ENCODE data around the gene BCL7B.
A peak's percentile ranks its signal among the peaks of the same experiment; 100 is the strongest.
"Not testable (repeated sequence)": the region's sequence is repeated elsewhere in the genome, so short reads cannot be mapped to it uniquely, and the experiment has no call there.

The BCL7B gene

GRCh38 chr7:73573276-73573675 is 15.8 kb upstream of the BCL7B start:
- DNase-seq (ENCODE audit: low read depth in 2 of 3, low spot score in 1 of 3), result no peak

- no peak for DNase-seq (ENCODE audit: low read depth in 2 of 3, low spot score in 1 of 3)
Observed at GRCh38 chr7:73572767-73573186, 15.3 kb upstream of the BCL7B start.

- DNase-seq (ENCODE audit: low read depth in 2 of 3, low spot score in 1 of 3), result no peak
Observed at GRCh38 chr7:73570977-73571376, 13.5 kb upstream of the BCL7B start.

- DNase-seq (ENCODE audit: low read depth in 2 of 3, low spot score in 1 of 3), result no peak
Observed at GRCh38 chr7:73570521-73570920, 13.0 kb upstream of the BCL7B start.

- DNase-seq (ENCODE audit: low read depth in 2 of 3, low spot score in 1 of 3), result no peak
Observed at GRCh38 chr7:73569042-73569608, 11.6 kb upstream of the BCL7B start.

GRCh38 chr7:73567846-73568685 is 10.6 kb upstream of the BCL7B start:
- DNase-seq (ENCODE audit: low read depth in 2 of 3, low spot score in 1 of 3), result no peak

GRCh38 chr7:73567140-73567539 is 9.7 kb upstream of the BCL7B start:
- DNase-seq (ENCODE audit: low read depth in 2 of 3, low spot score in 1 of 3), result no peak

GRCh38 chr7:73566431-73566830 is 8.9 kb upstream of the BCL7B start:
- not testable (repeated sequence) for DNase-seq (ENCODE audit: low read depth in 2 of 3, low spot score in 1 of 3)

- no peak for DNase-seq (ENCODE audit: low read depth in 2 of 3, low spot score in 1 of 3)
Observed at GRCh38 chr7:73565675-73566340, 8.3 kb upstream of the BCL7B start.

- DNase-seq (ENCODE audit: low read depth in 2 of 3, low spot score in 1 of 3), result no peak
Observed at GRCh38 chr7:73560109-73560835, 2.8 kb upstream of the BCL7B start.

GRCh38 chr7:73557108-73557396 is 438 bp downstream of the BCL7B start:
- peak; percentile 85 to 91 (median 87) for DNase-seq (ENCODE audit: low read depth in 2 of 3, low spot score in 1 of 3)

GRCh38 chr7:73556208-73557107 is 1.0 kb downstream of the BCL7B start:
- no peak for DNase-seq (ENCODE audit: low read depth in 2 of 3, low spot score in 1 of 3)

- DNase-seq (ENCODE audit: low read depth in 2 of 3, low spot score in 1 of 3), result no peak
Observed at GRCh38 chr7:73555411-73555982, 2.0 kb downstream of the BCL7B start.

- DNase-seq (ENCODE audit: low read depth in 2 of 3, low spot score in 1 of 3), result not testable (repeated sequence)
Observed at GRCh38 chr7:73550093-73550492, 7.4 kb downstream of the BCL7B start.

GRCh38 chr7:73549176-73549575 is 8.3 kb downstream of the BCL7B start:
- DNase-seq (ENCODE audit: low read depth in 2 of 3, low spot score in 1 of 3), result no peak

GRCh38 chr7:73547841-73548240 is 9.6 kb downstream of the BCL7B start:
- no peak for DNase-seq (ENCODE audit: low read depth in 2 of 3, low spot score in 1 of 3)

- DNase-seq (ENCODE audit: low read depth in 2 of 3, low spot score in 1 of 3), result no peak
Observed at GRCh38 chr7:73544678-73545077, 12.8 kb downstream of the BCL7B start.

- DNase-seq (ENCODE audit: low read depth in 2 of 3, low spot score in 1 of 3), result no peak
Observed at GRCh38 chr7:73541722-73542121, 15.8 kb downstream of the BCL7B start.

- DNase-seq (ENCODE audit: low read depth in 2 of 3, low spot score in 1 of 3), result no peak
Observed at GRCh38 chr7:73539709-73540108, 17.8 kb downstream of the BCL7B start.

GRCh38 chr7:73538510-73538909 is 19.0 kb downstream of the BCL7B start:
- not testable (repeated sequence) for DNase-seq (ENCODE audit: low read depth in 2 of 3, low spot score in 1 of 3)

Measured in stimulated activated CD4-positive, alpha-beta T cell treated with anti-CD3 and anti-CD28 coated beads, Interleukin-12 subunit alpha, Interleukin-12 subunit beta, amount 100 ng/mL, for 48 hours (primary cell).